Upper lobe of left lung (tissue), 6 donors: ENCODE data around the gene KLHL40. TPM values are rescaled to one million over a fixed set of nuclear protein-coding genes. Genes with fewer than 3 reads are reported as not detected.

Source experiments
- ATAC-seq, 2 donors: fragments of 200-7000 bp; cut with Tn5 transposase; one replicate each; pipeline ENCODE4 v1.9.1; 2022; ENCODE audit warnings: mild to moderate bottlenecking in 2 of 2, moderate library complexity in 2 of 2; ENCODE audit not compliant: low FRiP score in 2 of 2
- DNase-seq, 2 donors: peaks; one replicate each; pipeline ENCODE4 v3.0.0-alpha.2; 2019 to 2020
- H3K27ac ChIP-seq, 4 donors: fragments of 200-600 bp; sonication (generic); one replicate each; pipeline ENCODE4 v1.5.1; 2016 to 2019
- H3K27me3 ChIP-seq, 4 donors: fragments of 200-600 bp; sonication (generic); one replicate each; pipeline ENCODE4 v1.5.1; 2017 to 2019
- H3K36me3 ChIP-seq, 4 donors: fragments of 200-600 bp; sonication (generic); one replicate each; pipeline ENCODE4 v1.5.1; 2016 to 2019
- H3K4me1 ChIP-seq, 4 donors: fragments of 200-600 bp; sonication (generic); one replicate each; pipeline ENCODE4 v1.5.1; 2018 to 2019
- H3K4me3 ChIP-seq, 4 donors: fragments of 200-600 bp; sonication (generic); one replicate each; pipeline ENCODE4 v1.5.1; 2017 to 2019; ENCODE audit warnings: mild to moderate bottlenecking in 2 of 4, moderate library complexity in 1 of 4
- H3K9me3 ChIP-seq, 4 donors: fragments of 200-600 bp; sonication (generic); one replicate each; pipeline ENCODE4 v1.5.1; 2018 to 2019
- EP300 ChIP-seq, 4 donors: sonication (generic); formaldehyde crosslinking; IDR thresholded peaks; one replicate each; pipeline ENCODE4 v1.5.1; 2017; ENCODE audit warnings: antibody characterized with exemption in 4 of 4, control low read depth in 2 of 4
- POLR2A ChIP-seq, 4 donors: fragments of 450-650 bp; IDR thresholded peaks; one replicate each; pipeline ENCODE4 v1.5.1; 2016 to 2017; ENCODE audit warnings: antibody characterized with exemption in 4 of 4, mild to moderate bottlenecking in 2 of 4
- POLR2AphosphoS5 ChIP-seq, 2 donors: sonication (generic); formaldehyde crosslinking; IDR thresholded peaks; one replicate each; pipeline ENCODE4 v1.5.1; 2017; ENCODE audit warnings: antibody characterized with exemption in 2 of 2
- WGBS, 2 donors: methylation state at CpG; one replicate each; pipeline ENCODE4 v1.1.5; 2017 to 2018; 5-methylcytosine and 5-hydroxymethylcytosine counted together
- total RNA-seq, 6 donors: library from RNA; depleted of rRNA in 4 of 6; stranded (reverse); fragments of >200 nt in 4 of 6; gene quantifications; one replicate each; pipeline versions ENCODE4 v1.1.0 to v1.2.1, GENCODE V29; 2016 to 2021
- TF ChIP-seq, protein P1 (sequence below), 6 experiments: fragments of 450-650 bp in 4 of 6; fragments of 200-600 bp in 2 of 6; sonication (generic) in 2 of 6; IDR thresholded peaks; one replicate each; pipeline ENCODE4 v1.5.1; 2016 to 2019; ENCODE audit warnings: antibody characterized with exemption in 6 of 6
- donor health status: DM: no; HTN: no; CAD: no; lungs with moderate emphysema.
- donor health status: DM: no; HTN: yes; CAD: no; lungs with severe emphysema.

KLHL40 gene
- total RNA-seq, 6 donors from 2014 or later: not detected

DNA sequence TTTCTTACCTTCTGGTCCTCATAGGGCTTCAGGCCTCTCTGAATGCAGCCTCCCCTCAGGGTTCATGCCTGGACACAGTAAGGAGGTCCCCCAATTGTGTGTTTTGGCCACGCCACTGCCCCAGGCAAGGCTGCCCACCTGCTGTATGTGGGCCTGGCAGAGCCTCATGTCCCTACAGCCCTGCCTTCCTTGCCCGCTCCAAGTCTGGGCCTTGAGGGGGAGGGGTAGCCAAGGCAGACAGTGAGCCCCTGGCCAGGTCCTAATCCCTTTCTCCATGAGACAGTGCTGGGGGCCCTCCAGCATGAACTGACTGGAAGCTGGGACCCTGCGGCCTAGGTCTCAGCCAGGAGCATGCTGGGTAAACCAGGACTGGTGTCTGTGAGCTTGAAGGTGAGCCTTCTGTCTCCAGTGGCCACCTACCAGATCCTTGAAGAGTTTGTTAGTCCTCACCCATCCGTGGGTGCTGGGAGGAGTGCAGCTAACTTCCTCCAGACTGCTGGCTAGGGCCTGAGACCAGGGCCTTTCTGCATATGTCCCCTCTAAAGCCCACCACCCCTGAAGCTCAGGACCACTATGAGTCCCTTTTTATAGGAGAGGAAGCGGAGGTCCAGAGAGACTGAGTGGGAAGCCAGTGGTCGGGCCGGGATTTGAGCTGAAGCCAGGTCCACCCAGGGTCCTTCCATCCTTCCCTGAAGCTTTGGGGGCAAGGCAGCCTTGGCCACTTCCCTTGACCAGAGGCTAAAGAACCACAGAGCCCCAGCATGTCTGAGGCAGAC, 23.1 kb upstream of the KLHL40 start:
- WGBS, 2 donors: 85 to 90% methylated on average over 4 to 6 of the region's 7 CpGs
- H3K36me3 ChIP-seq: peaks cover 0 to 23% (median 10%) of the 10 kb centered on the region in 4 donors

DNA sequence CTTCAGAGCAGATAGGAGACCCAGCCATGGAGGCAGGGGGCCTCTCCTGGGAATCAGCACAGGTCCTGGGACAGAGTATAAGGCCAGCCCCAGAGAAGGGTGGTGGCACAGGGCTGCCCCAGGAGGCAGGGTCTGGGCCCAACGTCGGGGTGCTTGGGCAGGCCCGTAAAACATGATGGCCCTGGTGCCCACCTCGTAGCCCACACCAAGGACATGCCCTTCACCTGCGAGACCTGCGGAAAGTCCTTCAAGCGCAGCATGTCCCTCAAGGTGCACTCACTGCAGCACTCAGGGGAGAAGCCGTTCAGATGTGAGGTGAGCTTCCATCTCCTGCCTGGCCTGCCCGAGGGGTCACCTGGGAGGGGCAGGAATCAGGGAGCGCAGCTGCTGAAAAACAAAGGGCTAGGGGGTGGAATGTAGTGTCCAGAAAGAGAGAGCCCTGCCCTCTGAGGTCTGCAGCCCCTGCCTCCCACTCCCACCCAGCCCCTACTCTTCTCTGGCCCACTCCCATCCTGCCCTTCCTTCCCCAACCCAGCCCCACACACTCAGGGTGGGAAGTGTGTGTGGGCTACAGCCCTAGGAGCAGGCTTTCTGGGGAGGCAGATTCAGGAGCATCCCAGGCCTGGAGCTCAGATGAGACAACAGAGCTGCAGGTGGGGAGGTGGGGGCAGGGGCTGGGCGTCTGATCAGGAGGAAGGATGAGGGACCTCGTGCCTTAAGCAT, 22.4 kb upstream of the KLHL40 start:
- no peak for ATAC-seq
- DNase-seq: no peak
- Histone ChIP-seq H3K36me3 (peaks cover 0 to 23% (median 9%) of the 10 kb centered on the region in 4 donors), H3K27ac (no peak overlapping the region), H3K4me1 (peaks cover 0 to 6% (median 3%) of the 10 kb centered on the region in 4 donors), H3K9me3 (no peaks in the 10 kb centered on the region), H3K27me3 (no peaks in the 10 kb centered on the region), H3K4me3 (no peak overlapping the region)
- TF ChIP-seq POLR2A (IDR thresholded peaks at IDR 0.05): no peak
- no peak for TF ChIP-seq POLR2AphosphoS5 (IDR thresholded peaks at IDR 0.05)
- TF ChIP-seq, protein P1, sequence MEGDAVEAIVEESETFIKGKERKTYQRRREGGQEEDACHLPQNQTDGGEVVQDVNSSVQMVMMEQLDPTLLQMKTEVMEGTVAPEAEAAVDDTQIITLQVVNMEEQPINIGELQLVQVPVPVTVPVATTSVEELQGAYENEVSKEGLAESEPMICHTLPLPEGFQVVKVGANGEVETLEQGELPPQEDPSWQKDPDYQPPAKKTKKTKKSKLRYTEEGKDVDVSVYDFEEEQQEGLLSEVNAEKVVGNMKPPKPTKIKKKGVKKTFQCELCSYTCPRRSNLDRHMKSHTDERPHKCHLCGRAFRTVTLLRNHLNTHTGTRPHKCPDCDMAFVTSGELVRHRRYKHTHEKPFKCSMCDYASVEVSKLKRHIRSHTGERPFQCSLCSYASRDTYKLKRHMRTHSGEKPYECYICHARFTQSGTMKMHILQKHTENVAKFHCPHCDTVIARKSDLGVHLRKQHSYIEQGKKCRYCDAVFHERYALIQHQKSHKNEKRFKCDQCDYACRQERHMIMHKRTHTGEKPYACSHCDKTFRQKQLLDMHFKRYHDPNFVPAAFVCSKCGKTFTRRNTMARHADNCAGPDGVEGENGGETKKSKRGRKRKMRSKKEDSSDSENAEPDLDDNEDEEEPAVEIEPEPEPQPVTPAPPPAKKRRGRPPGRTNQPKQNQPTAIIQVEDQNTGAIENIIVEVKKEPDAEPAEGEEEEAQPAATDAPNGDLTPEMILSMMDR (IDR thresholded peaks at IDR 0.05): no peak
- no peak for TF ChIP-seq EP300 (IDR thresholded peaks at IDR 0.05)
- 85 to 88% methylated on average over 6 to 8 of the region's 12 CpGs for WGBS, 2 donors

More for the DNA sequence above, 23.1 kb upstream of the KLHL40 start:
- Histone ChIP-seq H3K4me1 (peaks cover 0 to 6% (median 2%) of the 10 kb centered on the region in 4 donors), H3K27me3 (no peaks in the 10 kb centered on the region), H3K27ac (no peak overlapping the region), H3K4me3 (no peak overlapping the region), H3K9me3 (no peaks in the 10 kb centered on the region)
- no peak for DNase-seq
- TF ChIP-seq, protein P1 (IDR thresholded peaks at IDR 0.05): no peak
- TF ChIP-seq POLR2A (IDR thresholded peaks at IDR 0.05) (no peak), EP300 (IDR thresholded peaks at IDR 0.05) (no peak), POLR2AphosphoS5 (IDR thresholded peaks at IDR 0.05) (no peak)
- no peak for ATAC-seq

DNA sequence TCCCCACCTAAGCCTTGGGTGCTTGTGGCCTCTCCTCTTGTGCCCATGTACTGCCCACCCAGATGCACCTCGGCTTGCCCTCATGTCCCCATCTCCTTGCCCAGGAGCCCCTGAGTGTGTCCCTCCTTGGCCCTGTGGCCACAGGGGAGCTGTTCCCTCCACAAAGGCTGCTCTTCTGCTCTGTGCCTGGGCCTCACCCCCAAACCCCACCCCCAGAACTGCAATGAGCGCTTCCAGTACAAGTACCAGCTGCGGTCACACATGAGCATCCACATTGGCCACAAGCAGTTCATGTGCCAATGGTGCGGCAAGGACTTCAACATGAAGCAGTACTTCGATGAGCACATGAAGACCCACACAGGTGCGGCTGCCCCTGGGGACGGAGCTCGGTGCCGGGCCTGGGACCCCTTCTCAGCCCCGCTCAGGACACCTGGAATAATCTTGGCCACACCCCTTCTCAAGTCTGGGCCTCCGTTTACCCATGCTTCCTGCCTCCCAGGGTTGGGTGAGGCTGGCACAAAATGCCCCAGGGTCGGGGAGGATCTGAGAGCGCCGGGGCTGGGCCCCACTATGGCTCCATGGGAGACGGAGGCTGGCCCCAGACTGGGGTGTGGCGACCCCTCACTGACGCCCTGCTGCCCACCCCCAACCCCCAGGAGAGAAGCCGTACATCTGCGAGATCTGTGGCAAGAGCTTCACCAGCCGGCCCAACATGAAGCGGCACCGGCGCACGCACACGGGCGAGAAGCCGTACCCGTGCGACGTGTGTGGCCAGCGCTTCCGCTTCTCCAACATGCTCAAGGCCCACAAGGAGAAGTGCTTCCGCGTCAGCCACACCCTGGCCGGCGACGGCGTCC, 21.5 kb upstream of the KLHL40 start:
- ATAC-seq (no peak), DNase-seq (peak; percentile 42 to 80)
- H3K27ac ChIP-seq: no peak overlapping the region
- H3K9me3 ChIP-seq: no peaks in the 10 kb centered on the region
- no peaks in the 10 kb centered on the region for H3K27me3 ChIP-seq
- peaks cover 0 to 6% (median 3%) of the 10 kb centered on the region in 4 donors for H3K4me1 ChIP-seq
- 84 to 90% methylated on average over 16 to 19 of the region's 38 CpGs for WGBS, 2 donors
- H3K4me3 ChIP-seq: peak overlapping the region in 1 of 4 donors; percentile 6
- peaks cover 0 to 14% (median 3%) of the 10 kb centered on the region in 4 donors for H3K36me3 ChIP-seq
- TF ChIP-seq POLR2A (IDR thresholded peaks at IDR 0.05) (no peak), EP300 (IDR thresholded peaks at IDR 0.05) (no peak), POLR2AphosphoS5 (IDR thresholded peaks at IDR 0.05) (no peak)
- TF ChIP-seq, protein P1 (IDR thresholded peaks at IDR 0.05): no peak

DNA sequence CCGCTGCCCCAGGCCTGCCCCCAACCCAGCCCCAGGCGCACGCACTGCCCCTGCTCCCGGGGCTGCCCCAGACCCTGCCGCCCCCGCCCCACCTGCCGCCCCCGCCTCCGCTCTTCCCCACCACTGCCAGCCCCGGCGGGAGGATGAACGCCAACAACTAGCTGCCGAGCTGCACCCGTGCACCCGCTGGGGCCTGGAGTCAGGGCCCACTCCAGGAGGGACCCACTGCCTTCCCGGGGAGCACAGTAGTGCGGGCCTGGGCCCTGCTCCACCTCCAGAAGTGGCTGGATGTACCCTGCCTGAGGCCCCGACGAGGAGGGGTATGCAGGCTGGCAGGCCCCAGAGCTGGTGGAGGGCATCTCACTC, 20.9 kb upstream of the KLHL40 start:
- TF ChIP-seq POLR2A (IDR thresholded peaks at IDR 0.05) (no peak), POLR2AphosphoS5 (IDR thresholded peaks at IDR 0.05) (no peak)
- 77 to 89% methylated on average over 4 to 13 of the region's 19 CpGs for WGBS, 2 donors
- no peak for ATAC-seq

More for the DNA sequence above, 20.9 kb upstream of the KLHL40 start:
- H3K27me3 ChIP-seq: no peaks in the 10 kb centered on the region
- no peaks in the 10 kb centered on the region for H3K9me3 ChIP-seq
- peak in 1 of 2 donors; percentile 63 for DNase-seq
- peak overlapping the region in 1 of 4 donors; percentile 6 for H3K4me3 ChIP-seq
- H3K27ac ChIP-seq: no peak overlapping the region
- peaks cover 0 to 6% (median 3%) of the 10 kb centered on the region in 4 donors for H3K4me1 ChIP-seq
- peaks cover 0 to 8% (median 2%) of the 10 kb centered on the region in 4 donors for H3K36me3 ChIP-seq
